ENCODE measurements around the gene PROS1.

DNA sequence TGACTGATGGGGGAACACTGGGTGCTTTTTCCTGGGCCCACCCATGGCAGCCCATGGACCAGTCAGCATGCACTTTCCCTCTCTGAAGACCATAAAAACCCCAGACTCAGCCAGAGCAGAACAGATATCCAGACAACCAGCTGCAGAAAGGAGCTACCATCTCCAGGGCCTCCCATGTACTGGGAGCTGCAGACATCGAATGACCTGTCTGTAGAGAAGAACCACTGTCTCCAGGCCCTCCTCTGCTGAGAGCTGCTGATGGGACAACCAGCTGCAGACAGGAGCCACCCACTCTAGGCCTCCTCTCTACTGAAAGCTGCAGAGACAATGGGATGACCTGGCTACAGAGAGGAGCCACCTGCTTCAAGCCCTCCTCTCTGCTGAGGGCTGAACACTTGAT is 66.6 kb downstream of the PROS1 start:
- TF ChIP-seq RARB (CRISPR knock-in tag; IDR thresholded peaks at IDR 0.05) = no peak
- TF ChIP-seq ZNF70 (CRISPR knock-in tag; IDR thresholded peaks at IDR 0.05) = no peak
- no peak for TF ChIP-seq ZFP3 (CRISPR knock-in tag; IDR thresholded peaks at IDR 0.05)
- no peak for TF ChIP-seq PATZ1 (CRISPR knock-in tag; IDR thresholded peaks at IDR 0.05; ENCODE audit: borderline replicate concordance)
- TF ChIP-seq ZC3H10 (CRISPR knock-in tag; IDR thresholded peaks at IDR 0.05) = no peak
- TF ChIP-seq SNAI2 (CRISPR knock-in tag; IDR thresholded peaks at IDR 0.05) = no peak
